ACHN (cell line): ENCODE data around the gene TIMM13.
"Not testable (repeated sequence)": the region's sequence is repeated elsewhere in the genome, so short reads cannot be mapped to it uniquely, and the experiment has no call there.

Source experiments
- DNase-seq: peaks from one replicate; pipeline ENCODE4 v3.0.0-alpha.2; 2015
- in situ Hi-C: cut with HindIII; loops from 2 replicates; pipeline ENCODE4 v1.10.0; 2017; ENCODE audit warnings: low sequenced_read_pairs, low pct_ligation_motif_present, low pct_unique_long_range_greater_than_20kb

TIMM13 gene

GRCh38 chr19:2397173-2397572, 30.2 kb downstream of the TIMM13 start:
- DNase-seq, in situ Hi-C loops: not testable (repeated sequence)

- in situ Hi-C loops, DNase-seq: not testable (repeated sequence)
Observed at GRCh38 chr19:2395293-2395829, 32.0 kb downstream of the TIMM13 start.

GRCh38 chr19:2394442-2395292, 32.7 kb downstream of the TIMM13 start:
- in situ Hi-C loops, result no loop called here
- no peak for DNase-seq

- in situ Hi-C loops, result no loop called here
- no peak for DNase-seq
Observed at GRCh38 chr19:2394054-2394441, 33.3 kb downstream of the TIMM13 start.

GRCh38 chr19:2392899-2393298, 34.5 kb downstream of the TIMM13 start:
- in situ Hi-C loops, DNase-seq: not testable (repeated sequence)

- in situ Hi-C loops, result no loop called here
- no peak for DNase-seq
Observed at GRCh38 chr19:2392366-2392765, 35.0 kb downstream of the TIMM13 start.

- in situ Hi-C loops, result no loop called here
- DNase-seq, result peak; percentile 67
Observed at GRCh38 chr19:2391118-2391725, 36.2 kb downstream of the TIMM13 start.

- in situ Hi-C loops, result no loop called here
- DNase-seq, result no peak
Observed at GRCh38 chr19:2389594-2389993, 37.8 kb downstream of the TIMM13 start.

GRCh38 chr19:2387367-2388288, 39.8 kb downstream of the TIMM13 start:
- no peak for DNase-seq
- in situ Hi-C loops, result no loop called here

GRCh38 chr19:2385053-2385721, 42.2 kb downstream of the TIMM13 start:
- peak; percentile 85 for DNase-seq
- in situ Hi-C loops, result no loop called here

- in situ Hi-C loops, result no loop called here
- DNase-seq, result no peak
Observed at GRCh38 chr19:2382530-2383222, 44.7 kb downstream of the TIMM13 start.

GRCh38 chr19:2381148-2381820, 46.1 kb downstream of the TIMM13 start:
- in situ Hi-C loops, result no loop called here
- DNase-seq, result no peak

GRCh38 chr19:2380567-2380966, 46.8 kb downstream of the TIMM13 start:
- no peak for DNase-seq
- in situ Hi-C loops, result no loop called here

- in situ Hi-C loops, result no loop called here
- no peak for DNase-seq
Observed at GRCh38 chr19:2376784-2377519, 50.4 kb downstream of the TIMM13 start.
